Fibroblast of skin of back (primary cell): ENCODE data around the gene COG1.

Experiments used
- DNase-seq: peaks from one replicate; pipeline ENCODE4 v3.0.0-alpha.2; 2013

Gene COG1

DNA sequence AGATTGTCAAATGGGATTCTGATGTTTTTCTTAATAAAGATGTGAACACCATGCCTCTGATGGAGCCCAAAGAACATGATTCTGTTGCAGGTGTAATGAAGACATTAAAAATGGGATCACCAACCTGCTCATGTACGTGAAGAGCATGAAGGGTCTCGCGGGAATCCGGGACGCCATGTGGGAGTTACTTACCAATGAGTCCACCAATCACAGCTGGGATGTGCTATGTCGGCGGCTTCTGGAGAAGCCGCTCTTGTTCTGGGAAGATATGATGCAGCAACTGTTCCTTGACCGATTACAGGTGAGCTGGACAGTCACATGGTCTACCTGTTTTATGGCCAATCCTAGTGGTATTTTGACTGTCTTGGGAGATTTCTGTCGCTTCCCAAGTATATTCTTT, 7.6 kb downstream of the COG1 start:
- DNase-seq, result no peak

DNA sequence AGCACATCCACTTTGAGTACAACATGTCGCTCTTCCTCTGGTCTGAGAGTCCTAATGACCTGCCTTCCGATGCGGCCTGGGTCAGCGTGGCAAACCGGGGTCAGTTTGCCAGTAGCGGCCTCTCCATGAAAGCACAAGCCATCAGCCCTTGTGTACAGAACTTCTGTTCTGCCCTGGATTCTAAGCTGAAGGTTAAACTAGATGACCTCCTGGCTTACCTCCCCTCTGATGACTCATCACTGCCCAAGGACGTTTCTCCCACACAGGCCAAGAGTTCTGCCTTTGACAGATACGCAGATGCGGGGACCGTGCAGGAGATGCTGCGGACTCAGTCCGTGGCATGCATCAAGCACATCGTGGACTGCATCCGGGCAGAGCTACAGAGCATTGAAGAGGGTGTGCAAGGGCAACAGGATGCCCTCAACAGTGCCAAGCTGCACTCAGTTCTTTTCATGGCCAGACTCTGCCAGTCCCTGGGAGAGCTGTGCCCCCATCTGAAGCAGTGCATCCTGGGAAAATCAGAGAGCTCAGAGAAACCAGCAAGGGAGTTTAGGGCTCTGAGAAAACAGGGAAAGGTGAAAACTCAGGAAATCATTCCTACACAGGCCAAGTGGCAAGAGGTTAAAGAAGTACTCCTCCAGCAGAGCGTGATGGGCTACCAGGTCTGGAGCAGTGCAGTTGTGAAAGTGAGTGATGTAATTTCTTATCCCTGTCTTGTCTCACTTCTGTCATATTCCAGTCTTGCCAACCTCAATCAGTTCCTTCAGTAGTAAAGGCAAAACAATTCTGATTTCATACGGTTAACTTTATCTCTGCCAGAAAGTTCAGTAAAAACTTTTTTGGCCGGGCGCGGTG, 8.6 kb downstream of the COG1 start:
- no peak for DNase-seq

DNA sequence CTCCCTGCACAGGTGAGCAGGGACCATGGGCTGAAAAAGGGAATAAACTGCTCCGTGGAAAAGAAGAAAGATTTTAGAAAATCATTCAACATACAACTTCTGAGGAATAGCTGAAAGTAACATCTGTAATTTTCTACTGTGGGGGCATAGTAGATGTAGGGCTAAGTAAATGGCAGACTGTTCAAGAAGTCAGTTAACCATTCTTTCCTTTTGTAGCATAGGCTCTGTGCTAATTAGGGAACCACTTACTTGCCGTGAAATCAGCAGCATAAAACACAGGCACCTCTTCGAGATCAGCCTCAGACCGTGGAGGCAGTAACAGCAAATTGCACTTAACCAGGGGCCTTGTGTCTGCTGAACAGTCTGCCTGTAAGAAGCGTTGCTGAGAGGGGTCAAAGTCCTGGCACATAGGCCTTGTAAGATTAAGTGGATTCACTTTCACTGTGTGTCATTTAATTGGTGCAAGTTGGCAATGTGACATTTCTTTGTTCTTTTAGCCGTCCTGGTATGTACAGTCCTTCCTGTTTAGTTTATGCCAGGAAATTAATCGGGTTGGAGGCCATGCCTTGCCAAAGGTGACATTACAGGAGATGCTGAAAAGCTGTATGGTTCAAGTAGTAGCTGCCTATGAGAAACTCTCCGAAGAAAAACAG, 10.4 kb downstream of the COG1 start:
- DNase-seq, result no peak

DNA sequence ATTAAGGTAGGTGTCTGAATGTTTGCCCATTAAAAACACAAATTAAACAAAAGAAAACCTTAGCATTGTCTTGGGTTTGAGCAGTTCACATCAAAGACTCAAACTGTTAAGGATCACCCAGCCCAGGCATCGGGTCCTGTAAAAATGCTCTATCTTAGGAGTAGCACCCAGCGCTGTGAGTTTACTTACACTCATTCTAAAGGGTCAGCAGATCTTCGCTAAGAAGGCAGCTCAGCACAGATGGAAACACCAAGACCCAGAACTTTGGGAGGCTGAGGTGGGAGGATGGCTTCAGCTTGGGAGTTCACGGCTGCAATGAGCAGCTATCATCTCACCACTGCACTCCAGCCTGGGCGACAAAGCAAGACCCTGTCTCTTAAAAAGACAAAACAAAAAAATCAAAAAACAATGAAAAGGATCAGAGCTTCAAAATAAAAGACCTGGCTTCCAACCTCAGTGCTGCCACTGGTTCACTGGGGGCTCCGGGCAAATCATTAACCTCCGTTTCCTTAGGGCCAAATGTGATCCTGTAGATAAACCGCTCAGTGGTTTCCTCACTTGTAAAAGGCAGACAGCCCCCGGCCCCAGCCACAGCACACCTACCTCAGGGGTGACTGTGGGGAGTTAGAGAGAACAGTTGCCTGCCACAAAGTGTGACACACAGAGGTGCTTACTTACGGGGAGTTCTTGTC, 11.1 kb downstream of the COG1 start:
- DNase-seq, result no peak

DNA sequence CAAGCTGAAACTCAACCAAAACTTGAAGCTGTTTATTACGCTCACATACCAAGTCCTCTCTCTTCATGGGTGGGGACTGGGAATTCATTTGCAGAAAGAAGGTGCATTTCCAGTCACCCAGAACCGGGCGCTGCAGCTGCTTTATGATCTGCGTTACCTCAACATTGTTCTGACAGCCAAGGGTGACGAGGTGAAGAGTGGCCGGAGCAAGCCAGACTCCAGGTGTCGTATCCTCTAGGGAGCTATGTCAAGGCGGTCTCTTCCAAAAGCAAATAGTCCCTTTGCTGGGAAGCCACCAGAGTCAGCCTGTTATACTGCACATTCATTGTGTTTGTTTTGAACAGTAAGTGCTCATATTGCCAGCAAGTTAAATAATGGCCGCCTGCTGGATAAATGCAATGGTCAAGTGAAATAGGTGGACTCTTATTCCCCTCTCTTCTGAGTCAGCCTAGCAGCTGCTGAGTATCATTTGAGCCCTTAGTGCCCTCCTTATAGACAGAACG, 12.7 kb downstream of the COG1 start:
- no peak for DNase-seq

DNA sequence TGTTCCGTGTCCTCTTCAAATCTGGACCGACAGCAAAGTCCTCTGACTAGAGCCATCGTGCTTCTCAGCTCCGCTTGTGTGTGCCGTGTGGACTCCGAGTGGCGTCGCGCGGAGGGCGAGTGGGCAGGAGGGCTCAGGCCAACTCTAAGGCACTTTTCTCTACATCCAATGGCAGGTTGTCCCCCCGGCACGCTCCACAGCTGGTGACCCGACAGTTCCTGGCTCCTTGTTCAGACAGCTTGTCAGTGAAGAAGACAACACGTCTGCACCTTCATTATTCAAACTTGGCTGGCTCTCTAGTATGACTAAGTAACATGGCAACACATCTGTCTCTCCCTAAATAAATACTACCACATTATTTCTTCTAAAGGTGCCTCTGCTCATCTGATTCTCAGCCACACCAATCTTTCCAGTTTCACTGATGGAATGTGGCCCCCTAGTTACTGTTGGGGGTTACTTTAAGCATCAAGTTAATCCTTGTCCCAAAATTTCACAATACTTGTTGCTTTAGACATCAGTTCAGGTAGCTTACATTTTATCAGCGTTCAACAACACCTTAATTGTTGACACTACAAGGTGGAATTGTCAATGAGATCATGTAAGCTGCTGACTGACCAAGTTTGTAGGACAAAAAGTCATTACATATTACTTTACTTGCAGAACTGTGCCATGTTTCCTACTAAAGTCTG, 15.4 kb downstream of the COG1 start:
- no peak for DNase-seq

DNA sequence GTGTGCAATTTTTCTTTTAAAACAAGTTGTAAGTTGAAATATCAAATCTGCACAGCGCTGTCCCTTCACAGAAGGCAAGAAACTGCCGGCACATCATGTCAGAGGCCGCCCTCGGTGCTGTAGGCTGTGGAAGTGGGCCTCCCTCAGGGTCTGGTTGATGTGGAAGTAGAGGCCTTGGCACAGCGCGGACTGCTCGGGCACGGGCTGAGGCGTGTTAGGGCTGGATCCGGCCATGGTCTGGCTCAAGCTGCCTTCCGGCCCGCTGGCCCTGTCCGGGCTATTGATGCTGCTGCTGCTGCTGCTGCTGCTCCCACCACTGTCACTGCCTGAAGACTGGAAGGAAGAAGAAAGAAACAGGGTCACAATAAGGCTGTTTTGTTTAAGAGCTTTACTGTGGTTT, 16.6 kb downstream of the COG1 start:
- DNase-seq, result no peak

DNA sequence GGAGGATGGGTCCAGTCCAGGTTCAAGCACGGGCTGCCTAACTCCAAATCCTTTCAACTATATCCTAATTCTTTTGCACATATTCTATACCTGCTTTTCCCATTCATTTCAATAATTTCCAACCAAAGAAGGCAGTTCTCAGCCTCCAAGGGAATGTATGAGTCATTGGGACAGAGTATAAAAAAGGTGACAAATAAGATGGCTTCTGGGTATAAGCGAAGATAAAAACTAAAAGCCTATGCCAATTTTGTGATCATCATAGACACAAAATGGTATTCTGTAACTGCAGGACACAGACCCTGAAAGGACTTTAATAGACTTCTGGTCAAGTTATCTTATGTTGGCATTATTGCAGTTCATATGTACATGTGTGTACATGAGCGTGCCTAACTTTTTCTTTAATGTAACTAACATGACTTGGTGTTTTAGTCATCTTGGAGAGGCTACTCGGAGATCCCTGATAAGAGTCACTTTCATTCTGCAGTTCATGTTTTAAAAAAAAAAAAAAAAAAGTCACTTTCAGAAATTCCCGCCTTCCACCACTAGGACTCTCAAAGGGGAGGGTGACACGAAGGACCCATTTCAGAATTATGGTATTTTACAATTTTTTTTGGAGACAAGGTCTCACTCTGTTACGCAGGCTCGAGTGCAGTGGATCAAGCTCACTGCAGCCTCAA, 17.3 kb downstream of the COG1 start:
- DNase-seq, result peak; percentile 39

DNA sequence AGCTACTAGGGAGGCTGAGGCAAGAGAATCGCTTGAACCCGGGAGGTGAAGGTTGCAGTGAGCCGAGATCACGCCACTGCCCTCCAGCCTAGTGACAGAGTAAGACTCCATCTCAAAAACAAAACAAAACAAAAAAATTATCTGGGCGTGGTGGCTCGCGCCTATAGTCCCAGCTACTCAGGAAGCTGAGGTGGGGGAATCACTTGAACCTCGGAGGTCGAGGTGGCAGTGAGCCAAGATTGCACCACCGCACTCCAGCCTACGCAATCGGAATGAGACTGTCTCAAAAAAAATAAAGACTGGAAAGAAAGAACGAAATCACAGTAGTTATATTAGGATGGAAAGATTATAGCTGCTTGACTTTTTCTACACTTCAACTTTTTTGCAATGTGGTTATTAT, 18.9 kb downstream of the COG1 start:
- no peak for DNase-seq

DNA sequence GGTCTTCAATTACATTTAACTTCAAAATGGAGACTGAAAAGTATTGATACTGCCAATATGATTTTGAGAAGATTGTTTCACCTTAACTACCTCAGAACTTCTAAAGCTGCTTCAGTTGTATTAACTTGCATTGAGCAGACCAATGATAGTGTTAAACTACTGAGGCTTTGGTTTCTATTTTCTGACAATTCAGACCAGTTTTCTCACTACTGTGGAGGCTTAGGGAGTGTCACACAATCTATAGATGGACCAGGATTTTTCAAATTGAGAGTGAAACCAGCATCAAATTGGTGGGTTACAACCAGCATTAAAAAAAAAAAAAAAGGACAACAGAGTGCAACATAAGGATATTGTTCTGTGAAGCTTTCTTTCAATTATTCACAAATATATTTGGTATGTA, 21.2 kb downstream of the COG1 start:
- no peak for DNase-seq

DNA sequence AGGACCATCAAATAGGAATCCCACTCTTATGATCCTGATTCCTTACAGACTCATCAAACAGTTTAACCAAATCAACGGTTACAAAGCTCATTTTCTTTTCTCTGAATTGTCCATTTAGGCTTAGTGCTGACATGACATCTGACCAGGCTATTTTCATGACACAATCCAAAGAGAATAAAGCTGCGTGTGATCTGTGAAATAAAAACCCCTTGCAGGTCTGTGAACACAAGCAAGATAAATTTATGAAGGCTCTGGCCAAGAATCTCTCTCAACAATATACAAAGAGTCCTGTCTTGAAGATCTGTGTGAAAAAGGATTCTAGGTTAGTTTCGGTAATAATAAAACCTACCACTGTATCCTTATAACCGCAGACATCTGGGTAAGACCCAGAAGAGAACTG, 22.0 kb downstream of the COG1 start:
- DNase-seq, result no peak

DNA sequence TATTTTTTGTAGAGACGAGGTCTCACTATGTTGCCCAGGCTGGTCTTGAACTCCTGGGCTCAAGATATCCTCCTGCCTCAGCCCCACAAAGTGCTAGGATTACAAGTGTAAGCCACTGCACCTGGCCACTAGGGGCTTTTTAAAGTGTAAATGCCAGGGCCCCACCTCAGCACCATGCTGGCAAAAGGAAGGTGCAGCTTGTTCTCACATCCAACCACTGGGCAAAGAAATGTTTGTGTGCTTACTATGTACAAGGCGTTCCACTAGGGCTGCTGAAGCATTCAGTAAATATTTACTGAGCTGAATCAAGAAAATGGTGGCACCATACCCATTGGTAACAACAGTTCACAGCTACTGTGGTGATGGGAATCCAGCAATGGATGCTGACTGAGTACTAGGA, 22.6 kb downstream of the COG1 start:
- no peak for DNase-seq

DNA sequence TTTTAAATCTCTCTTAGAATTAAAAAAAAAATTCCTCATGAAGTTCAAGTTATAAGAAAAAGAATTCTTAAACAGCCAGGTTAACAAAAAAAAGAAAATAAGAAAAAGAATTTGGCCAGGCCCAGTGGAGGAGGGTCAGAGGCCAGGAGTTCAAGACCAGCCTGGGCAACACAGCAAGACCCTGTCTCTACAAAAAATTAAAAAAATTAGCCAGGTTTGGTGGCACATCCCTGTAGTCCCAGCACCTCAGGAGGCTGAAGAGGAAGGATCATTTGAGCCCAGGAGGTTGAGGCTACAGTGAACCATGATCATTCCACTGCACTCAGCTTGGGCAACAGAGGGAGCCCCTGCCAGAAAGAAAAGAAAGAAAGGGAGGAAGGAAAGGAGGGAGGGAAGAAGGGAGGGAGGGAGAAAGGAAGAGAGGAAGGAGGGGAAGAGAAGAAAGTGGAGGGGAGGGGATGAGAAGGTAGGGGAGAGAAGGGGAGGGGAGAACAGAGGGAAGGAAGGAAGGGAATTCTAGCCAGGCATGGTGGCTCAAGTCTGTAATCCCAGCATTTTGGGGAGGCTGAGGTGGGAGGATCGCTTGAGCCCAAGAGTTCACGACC, 30.9 kb downstream of the COG1 start:
- no peak for DNase-seq

DNA sequence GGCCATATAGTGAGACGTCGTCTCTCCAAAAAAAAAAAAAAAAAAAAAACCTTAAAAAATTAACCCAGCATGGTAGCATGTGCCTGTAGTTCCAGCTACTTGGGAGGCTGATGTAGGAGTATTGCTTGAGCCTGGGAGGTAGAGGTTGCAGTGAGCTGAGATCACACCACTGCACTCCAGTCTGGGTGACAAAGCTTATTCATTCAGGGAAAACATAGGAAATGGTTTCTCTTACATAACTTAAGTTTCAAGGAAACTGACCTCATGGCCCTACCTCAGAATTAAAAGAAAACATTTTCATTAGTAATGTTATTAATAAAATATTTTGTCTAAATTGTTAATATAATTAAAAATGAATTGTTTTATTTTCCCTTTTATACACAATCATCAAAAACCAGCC, 31.4 kb downstream of the COG1 start:
- DNase-seq, result no peak

DNA sequence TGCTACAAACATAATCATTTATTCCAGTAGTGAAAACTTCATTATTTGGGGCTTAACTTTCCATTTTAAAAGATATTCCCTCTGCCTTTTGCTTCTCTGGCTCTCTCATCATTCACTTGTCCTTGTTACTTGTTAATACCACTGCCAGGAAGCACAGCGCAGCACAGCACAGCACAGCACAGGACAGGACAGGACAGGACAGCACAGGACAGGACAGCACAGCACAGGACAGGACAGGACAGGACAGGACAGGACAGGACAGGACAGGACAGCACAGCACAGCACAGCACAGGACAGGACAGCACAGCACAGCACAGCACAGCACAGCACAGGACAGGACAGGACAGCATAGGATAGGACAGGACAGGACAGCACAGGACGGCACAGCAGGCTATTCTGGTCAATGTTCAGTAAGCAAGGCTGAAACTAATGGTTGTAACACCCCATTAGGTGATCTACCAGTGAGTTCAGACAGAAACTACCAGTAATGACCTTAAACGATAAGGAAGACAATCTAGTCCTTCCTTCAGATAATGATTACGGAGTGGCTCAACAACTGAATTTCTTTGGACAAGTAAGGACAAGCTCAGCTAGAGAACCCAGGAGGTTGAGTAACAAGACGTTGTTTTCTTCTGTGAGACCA, 31.9 kb downstream of the COG1 start:
- no peak for DNase-seq

DNA sequence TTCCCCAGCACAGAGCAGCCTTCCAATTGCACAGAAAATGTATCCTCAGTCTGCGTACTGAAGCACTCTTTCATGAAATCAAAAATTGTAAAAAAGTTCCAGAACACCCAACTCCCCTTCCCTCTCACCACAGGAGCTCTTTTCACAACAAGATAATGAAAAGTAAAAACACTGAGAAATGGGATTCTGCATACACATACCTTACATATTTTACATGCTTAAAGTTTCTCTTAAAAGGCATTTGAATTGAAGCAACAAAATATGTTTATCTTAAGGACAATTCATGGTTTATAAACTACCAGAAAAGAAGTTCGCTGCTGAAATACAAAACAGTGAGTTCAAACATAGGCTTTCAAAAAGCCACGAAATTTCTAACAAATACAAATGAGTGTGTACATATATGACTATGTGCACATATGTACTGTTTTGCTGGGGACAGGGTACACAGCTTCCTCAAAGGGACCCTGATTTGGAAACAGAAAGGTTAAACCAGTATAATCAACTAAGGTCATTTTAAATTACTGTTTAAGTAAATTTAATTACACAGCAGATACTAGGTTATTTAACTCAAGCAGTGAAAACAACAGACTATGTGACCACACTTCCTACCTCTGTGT, 33.8 kb downstream of the COG1 start:
- DNase-seq, result peak; percentile 68

DNA sequence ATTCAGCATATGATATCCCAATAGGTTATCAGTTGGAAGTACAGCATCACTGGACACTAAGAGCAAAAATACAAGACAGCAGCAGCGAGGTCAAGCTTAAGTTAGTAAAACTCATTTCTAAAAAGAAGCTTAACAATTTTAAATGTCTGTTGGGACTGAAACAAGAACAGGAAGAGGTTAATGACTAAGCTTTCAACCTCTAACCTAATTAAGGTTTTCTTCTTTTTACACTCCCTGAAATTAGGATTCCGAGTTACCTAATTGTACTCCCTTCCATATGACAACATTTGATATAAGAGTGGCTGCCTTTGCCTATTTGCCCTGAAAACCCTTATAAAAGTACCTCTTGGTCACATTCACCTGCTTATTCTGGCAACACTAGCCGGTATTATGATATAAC, 34.5 kb downstream of the COG1 start:
- no peak for DNase-seq

DNA sequence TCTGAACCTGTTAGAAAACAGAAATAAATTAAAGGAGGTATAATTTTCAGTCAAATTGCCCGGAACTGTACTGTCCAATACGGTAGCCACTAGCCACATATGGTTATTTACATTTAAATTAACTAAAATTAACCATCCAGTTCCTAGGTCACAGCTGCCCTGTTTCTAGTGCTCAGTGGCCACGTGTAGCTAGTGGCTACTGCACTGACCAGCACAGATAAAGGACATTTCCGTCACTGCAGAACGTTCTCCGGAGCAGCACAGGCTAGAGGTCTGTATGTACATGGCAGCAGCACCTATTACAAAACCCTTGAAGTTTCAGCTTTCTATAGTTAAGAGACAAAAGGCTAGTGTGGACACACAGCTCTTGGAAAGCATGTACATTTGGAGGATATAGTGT, 35.1 kb downstream of the COG1 start:
- no peak for DNase-seq

DNA sequence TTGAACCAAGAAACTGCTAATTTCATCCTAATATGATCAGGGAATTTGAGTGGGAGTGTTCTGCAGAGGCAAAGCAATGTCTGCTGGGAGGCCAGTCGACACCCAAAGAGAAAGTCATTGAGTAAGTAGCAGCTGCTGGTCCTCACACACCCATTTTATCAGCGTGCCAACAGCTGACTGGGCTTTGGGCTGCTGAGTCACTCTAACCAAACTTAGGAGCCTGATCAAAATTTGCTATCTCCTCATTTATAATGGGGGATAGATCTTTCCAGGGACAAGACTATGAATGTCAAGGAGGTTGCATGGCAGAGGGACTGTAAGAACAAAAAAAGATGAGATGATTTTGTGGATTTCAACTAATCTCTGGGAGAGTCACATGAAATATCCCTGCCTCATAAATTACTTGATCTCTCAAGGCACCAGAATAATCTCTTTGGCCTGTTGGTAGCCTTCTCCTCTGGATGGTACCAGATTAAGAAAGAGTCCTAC, 35.9 kb downstream of the COG1 start:
- peak; percentile 82 for DNase-seq

DNA sequence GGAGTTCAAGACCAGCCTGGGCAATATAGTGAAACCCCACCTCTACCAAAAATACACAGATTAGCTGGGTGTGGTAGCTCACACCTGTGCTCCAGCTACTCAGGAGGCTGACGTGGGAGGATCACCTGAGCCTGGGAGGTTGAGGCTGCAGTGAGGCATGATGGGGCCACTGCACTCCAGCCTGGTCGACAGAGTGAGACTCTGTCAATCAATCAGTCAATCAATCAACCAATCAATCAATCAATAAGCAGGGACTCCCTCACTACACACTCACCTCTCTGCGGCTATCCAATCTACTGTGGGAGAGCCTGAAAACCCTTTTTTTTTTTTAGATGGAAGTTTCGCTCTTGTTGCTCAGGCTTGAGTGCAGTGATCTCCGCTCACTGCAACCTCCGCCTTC, 37.2 kb downstream of the COG1 start:
- no peak for DNase-seq

DNA sequence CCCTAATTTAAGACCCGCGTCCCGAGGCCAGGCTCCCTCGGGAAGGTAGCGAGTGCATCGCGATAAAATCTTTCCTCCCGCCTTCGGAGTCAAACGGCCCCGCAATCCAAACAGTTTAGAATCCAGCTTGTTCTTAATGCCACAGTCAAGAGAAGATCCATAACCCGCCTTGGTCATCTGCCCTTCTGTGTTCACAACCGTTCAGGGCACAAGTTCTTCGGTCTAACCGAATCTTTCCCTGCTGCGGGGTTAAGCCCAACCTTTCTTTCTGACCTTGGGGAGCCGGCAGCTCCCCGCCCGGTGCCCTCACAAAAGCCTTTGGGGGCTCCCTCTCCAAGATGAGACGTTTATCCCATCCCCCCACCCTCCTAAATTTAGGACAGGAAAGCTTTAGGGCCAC, 38.5 kb downstream of the COG1 start:
- DNase-seq, result peak; percentile 27
